Measurements from ENCODE around the gene CYP26B1.

Gene CYP26B1

DNA sequence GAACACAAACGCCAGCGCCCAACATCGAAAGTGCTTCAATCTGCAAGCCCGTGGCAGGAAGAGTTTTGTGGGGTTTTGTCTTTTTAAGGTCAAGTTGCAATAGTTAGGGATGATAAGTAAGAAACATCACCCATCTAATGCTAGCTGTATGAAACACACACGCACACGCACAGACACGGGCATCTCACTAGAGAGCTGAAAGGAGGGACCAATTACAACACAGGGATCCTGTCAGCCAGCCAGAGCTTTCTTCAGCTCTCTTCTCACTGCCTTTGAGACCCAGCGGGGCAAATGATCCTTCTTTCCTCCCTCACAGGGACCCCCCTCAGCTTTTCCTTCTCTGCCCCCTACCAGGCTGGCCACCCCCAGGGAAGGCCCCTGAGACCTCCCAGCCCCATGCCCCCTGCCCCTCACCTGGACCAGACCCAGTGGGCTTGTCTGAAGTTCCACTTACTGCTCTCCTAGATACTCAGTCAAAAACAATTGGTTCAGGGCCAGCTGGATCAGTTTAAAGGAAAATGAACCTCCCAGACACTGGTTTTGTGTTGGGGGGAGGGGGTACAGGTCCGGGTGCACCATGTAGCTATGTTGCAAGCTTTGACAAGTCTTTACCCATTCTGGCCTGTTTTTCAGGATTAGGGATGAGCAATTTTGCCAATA lies 17.9 kb downstream of the CYP26B1 start:
- DNase-seq (no peak), ATAC-seq (no peak)

DNA sequence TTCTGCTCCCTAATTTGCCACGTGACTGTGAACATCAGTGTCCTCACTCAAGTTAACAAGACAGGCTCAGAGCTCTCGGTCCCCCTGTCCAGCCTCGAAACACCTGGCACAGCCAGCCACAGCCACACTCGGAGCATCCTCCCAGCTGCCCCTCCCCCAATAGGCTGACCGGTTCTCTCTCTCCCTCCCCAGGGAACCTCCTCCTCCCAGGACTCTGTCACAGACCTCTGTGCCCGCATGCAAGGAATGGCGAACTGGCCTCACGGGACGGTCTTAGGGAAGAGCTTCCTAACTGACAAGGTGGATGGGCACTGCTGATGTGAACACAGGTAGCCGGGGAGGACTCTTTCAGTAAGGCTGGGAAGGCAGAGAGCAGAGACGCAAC lies 18.8 kb downstream of the CYP26B1 start:
- DNase-seq (no peak), ATAC-seq (no peak)

DNA sequence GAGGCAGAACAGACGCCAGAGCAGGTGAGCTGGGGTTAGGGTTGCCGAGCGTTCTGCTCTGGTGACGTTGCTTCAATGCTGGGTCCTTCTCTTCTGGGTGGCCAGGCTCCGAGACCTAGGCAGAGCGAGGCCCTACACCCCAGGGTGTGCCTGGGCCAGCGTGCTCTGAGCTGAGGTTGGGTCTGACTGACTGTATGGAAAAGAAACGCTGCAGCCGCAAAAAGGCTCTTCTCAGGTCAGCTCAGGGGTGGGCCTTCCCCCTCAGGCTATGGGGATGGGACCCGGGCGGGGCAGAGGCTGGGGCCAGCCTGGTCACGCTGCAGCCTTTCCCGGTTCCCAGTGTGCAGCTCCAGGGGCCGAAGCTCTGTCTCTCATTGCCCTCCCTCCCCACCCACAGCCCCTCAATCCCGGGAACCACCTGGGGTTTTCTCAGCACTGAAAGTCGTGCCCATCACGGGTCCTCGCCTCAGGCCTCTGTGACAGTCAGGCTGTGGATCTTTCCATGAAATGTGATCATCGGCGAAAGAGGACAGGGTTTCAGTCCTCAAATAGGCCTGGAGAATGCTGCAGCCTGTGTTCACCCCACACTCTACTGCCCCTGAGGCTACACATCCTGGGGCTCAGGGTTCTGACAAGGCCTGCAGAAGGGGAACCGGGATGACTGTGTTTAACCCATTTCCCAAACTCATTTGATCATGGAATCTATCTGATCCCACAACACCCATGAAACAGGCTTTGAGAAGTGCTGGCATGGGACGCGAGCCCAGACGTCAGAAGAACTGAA lies 19.4 kb downstream of the CYP26B1 start:
- ATAC-seq (no peak), DNase-seq (no peak)

DNA sequence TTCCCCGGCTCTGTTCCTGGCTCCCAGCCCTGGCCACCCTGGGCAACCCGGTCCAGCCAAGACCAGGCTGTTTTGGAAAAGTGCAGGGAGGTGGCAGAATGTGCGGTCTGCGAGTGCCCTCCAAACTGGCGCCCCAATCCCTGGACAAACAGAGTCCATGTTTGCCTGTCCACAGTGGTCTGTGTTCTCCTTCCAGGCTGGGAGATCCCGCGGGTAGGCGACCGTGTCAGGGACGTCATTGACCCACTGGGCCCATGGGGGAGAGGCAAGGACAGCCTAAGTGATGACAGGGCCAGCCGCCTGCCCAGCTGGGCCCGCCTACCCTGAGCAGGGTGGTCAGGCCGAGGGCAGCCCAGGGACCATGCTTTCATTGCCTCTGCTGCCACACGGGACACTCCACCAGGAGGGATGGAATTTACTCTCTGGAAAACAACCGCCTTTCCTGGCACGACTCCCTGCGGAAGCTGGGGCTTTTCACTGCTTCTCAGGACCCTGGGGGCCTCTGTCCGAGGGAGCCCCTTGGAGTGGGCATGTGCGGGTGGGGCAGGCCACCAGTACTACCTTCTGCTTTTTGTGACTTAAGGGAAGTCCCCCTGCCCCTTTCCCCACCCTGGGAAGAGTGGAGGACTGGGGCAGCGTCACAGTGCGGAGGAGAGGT lies 20.1 kb downstream of the CYP26B1 start:
- no peak for ATAC-seq

GRCh38 chr2:72126186-72127100 lies 21.2 kb downstream of the CYP26B1 start:
- ATAC-seq (peak; percentile 19), DNase-seq (no peak)

More for the DNA sequence above, 20.1 kb downstream of the CYP26B1 start:
- DNase-seq, result no peak

DNA sequence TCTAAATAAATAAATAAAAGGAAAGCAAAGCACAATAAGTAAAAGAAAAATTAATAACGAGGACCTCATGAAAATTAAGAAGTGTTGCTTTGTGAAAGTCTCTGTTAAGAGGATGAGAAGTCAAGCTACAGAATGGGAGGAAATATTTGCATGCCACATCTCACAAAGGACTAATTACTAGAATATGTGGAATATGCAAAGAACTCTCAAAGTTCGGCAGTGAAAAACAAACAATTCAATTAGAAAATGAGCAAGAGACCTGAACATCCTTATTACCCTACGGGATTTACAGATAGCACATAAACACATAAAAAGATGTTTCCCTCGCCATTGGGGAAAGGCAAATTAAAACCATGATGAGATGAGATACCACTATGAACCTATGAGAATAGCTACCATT lies 23.3 kb downstream of the CYP26B1 start:
- ATAC-seq (no peak), DNase-seq (no peak)

- DNase-seq (no peak), ATAC-seq (no peak)
Observed at GRCh38 chr2:72121153-72121552, 26.5 kb downstream of the CYP26B1 start.

GRCh38 chr2:72118951-72119350 lies 28.7 kb downstream of the CYP26B1 start:
- ATAC-seq (no peak), DNase-seq (no peak)

GRCh38 chr2:72118386-72118785 lies 29.3 kb downstream of the CYP26B1 start:
- ATAC-seq, result no peak
- no peak for DNase-seq

DNA sequence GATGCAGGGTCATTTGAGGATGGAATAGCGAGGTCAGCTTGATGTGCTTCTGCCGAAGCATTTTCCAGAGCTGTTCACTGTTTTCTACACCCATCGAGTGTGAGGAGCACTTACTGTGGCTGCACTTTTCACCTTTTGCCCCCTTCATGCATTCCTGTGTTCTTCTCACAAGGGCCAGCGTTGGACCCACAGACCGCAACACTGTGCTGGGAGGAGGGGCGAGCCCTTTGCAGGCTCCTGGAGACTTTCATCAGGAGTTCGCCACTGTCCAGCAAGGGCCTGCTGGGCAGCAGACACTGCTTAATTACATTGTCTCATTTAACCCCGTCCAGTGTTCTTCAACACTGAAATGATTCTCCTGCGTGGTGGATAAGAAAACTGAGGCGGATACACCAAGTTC lies 29.9 kb downstream of the CYP26B1 start:
- ATAC-seq (no peak), DNase-seq (no peak)

DNA sequence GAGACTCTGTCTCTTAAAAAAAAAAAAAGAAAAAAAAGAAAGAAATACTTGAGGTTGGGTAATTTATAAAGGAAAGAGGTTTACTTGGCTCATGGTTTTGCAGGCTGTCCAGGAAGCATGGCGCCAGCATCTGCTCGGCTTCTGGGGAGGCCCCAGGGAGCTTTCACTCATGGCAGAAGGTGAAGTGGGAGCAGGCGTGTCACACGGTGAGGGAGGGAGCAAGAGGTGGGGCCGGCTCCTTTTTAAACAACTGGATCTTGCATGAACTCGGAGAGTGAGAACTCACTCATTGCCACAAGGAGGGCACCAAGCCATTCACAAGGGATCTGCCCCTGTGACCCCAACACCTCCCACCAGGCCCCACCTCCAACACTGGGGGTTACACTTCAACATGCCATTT lies 30.6 kb downstream of the CYP26B1 start:
- no peak for DNase-seq

GRCh38 chr2:72116081-72116533 lies 31.6 kb downstream of the CYP26B1 start:
- DNase-seq, result no peak
- no peak for ATAC-seq

More for the DNA sequence above, 30.6 kb downstream of the CYP26B1 start:
- no peak for ATAC-seq

GRCh38 chr2:72115110-72116080 lies 32.3 kb downstream of the CYP26B1 start:
- DNase-seq (no peak), ATAC-seq (no peak)

DNA sequence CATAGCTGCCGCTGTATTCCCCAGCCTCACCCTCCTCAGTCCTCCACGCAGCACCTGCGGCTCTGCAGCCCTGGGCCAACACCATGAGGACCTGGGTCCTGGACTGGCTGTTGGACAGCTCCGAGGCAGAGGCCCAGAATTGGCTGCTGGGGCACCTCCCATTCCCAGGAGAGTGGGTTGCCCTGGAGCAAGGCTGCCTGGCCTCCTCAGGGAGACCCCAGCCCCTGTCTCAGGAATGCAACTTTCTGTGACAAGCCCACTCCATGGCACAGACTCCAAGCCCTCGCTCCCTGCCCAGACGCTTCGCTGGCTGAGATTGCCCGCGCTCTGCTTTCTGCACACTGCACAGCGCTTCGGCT lies 33.0 kb downstream of the CYP26B1 start:
- ATAC-seq (no peak), DNase-seq (no peak)

DNA sequence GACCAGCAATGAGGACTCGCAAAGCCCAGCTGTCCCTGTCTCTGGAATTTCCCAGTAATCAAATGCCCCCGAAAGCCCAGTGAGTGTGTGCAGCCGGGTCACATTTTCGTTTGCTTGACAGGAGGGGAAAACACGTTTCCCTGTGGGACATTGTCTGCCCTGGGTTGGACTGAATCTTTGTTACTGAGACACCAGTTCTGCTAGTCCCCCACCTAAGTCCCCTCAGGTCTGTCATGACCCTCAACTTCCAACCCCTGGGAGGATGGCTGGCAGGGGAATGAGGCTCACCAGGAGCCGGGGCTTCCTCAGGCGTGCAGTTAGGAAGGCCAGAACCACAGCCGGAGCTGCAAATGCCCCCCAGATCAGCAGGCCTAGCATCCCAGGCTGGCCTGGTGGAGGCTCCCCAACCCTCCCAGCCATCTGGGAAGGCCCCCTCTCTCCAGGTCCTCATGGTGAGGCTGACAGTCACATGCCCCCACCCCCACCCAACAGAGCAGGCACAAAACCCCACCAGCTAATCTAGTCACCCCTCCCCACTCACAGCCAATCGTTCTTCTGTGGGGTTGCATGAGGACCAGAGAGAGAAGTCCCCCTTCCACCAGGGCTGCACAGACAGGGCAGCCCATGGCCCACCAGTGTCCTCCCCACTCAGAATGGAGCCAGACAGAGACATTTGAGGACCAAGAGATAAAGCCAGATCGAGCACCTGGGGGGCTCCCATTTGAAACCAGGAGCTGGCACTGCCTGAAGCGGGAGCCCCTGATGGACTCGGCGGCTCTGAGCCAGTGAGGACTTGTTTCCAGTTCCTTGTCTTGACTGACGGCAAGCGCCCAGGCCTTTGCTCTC lies 33.6 kb downstream of the CYP26B1 start:
- no peak for ATAC-seq
- DNase-seq, result no peak

- no peak for DNase-seq
- no peak for ATAC-seq
Observed at GRCh38 chr2:72112981-72113846, 34.4 kb downstream of the CYP26B1 start.

DNA sequence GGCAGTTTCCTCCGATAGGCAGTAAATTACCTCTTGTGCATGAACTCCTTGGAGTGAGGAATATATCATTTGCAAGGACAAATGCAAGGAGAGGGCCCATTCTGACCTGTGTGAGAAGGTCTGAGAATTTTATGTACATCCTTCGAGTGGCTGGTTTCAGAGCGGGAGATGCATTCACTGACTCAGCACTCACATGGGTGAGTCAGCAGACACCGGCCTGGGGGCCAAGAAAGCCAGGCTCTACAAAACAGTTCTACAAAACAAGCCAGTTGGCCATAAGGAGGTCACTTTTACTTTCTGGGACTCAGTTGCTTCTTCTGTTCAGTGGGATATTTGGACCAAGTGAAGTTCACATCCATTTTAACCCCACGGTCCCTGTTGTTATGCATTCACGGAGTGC lies 35.3 kb downstream of the CYP26B1 start:
- ATAC-seq, result no peak
- DNase-seq, result no peak

GRCh38 chr2:72111061-72111460 lies 36.6 kb downstream of the CYP26B1 start:
- ATAC-seq (no peak), DNase-seq (no peak)

GRCh38 chr2:72109904-72110303 lies 37.8 kb downstream of the CYP26B1 start:
- no peak for ATAC-seq
- no peak for DNase-seq
